Transverse colon (tissue), 4 donors: ENCODE results near the gene CDC42BPB. TPM values are rescaled to one million over a fixed set of nuclear protein-coding genes. Genes with fewer than 3 reads are reported as not detected.

Experiments used
- DNase-seq: peaks from one replicate; pipeline ENCODE4 v3.0.0-alpha.2; 2019
- H3K27ac ChIP-seq, 4 donors: fragments of 200-600 bp; sonication (generic); 2 replicates each; pipeline ENCODE4 v1.5.1; 2016 to 2018; ENCODE audit warnings: inconsistent platforms in 4 of 4
- H3K27me3 ChIP-seq: fragments of 200-600 bp; sonication (generic); 2 replicates; pipeline ENCODE4 v1.5.1; 2017; ENCODE audit warnings: inconsistent platforms
- H3K36me3 ChIP-seq, 4 donors: fragments of 200-600 bp; sonication (generic); 2 replicates each; pipeline ENCODE4 v1.5.1; 2017 to 2019; ENCODE audit warnings: inconsistent platforms in 4 of 4
- H3K4me1 ChIP-seq, 4 donors: fragments of 200-600 bp; sonication (generic); 2 replicates each; pipeline ENCODE4 v1.5.1; 2017 to 2020; ENCODE audit warnings: inconsistent platforms in 4 of 4
- H3K4me3 ChIP-seq, 4 donors: fragments of 200-600 bp; sonication (generic); 1 replicate in 1 of 4; 2 replicates in 3 of 4; pipeline versions ENCODE4 v1.5.1 to v1.6.1; 2017 to 2019; ENCODE audit warnings: inconsistent platforms in 4 of 4
- H3K9me3 ChIP-seq, 2 donors: fragments of 200-600 bp; sonication (generic); 2 replicates each; pipeline ENCODE4 v1.5.1; 2017 to 2019; ENCODE audit warnings: inconsistent platforms in 2 of 2
- EP300 ChIP-seq: sonication (generic); formaldehyde crosslinking; IDR thresholded peaks from one replicate; pipeline ENCODE4 v1.6.1; 2017; ENCODE audit warnings: antibody characterized with exemption, low read depth
- POLR2A ChIP-seq: fragments of 450-650 bp; IDR thresholded peaks from one replicate; pipeline ENCODE4 v1.6.1; 2016; ENCODE audit warnings: antibody characterized with exemption, mild to moderate bottlenecking, moderate library complexity
- POLR2AphosphoS5 ChIP-seq, 3 donors: sonication (generic); formaldehyde crosslinking; IDR thresholded peaks; one replicate each; pipeline ENCODE4 v1.6.1; 2016; ENCODE audit warnings: antibody characterized with exemption in 3 of 3
- WGBS, 2 donors: methylation state at CpG; one replicate each; pipeline ENCODE4 v1.1.5; 2018; ENCODE audit warnings: low coverage in 1 of 2; 5-methylcytosine and 5-hydroxymethylcytosine counted together
- in situ Hi-C, 4 donors: fragments of 200-750 bp; cut with MboI; loops; one replicate each; pipeline versions ENCODE4 v1.15.0 to v1.15.1; 2017; ENCODE audit warnings: low sequenced_read_pairs in 3 of 4, low pct_ligation_motif_present in 1 of 4, low pct_unique_long_range_greater_than_20kb in 1 of 4
- intact Hi-C: fragments of 100-400 bp; cut with DNase I; formaldehyde crosslinking; loops from one replicate; pipeline ENCODE4 v1.15.1; 2023; ENCODE audit warnings: low total_unique reads
- total RNA-seq, 4 donors: library from RNA; depleted of rRNA; stranded (reverse); fragments of >200 nt; gene quantifications; one replicate each; pipeline ENCODE4 v1.1.0, GENCODE V29; 2016
- TF ChIP-seq, protein P1 (sequence below), 5 experiments: fragments of 200-600 bp in 3 of 5; fragments of 450-650 bp in 2 of 5; sonication (generic) in 3 of 5; IDR thresholded peaks; 1 replicate in 2 of 5; 2 replicates in 3 of 5; pipeline ENCODE4 v1.5.1; 2016 to 2017; ENCODE audit warnings: antibody characterized with exemption in 5 of 5, inconsistent platforms in 3 of 5, mild to moderate bottlenecking in 2 of 5, moderate library complexity in 1 of 5

The CDC42BPB gene
- total RNA-seq, 4 donors from 2014 or later, result 109 to 160 (median 123) TPM

DNA sequence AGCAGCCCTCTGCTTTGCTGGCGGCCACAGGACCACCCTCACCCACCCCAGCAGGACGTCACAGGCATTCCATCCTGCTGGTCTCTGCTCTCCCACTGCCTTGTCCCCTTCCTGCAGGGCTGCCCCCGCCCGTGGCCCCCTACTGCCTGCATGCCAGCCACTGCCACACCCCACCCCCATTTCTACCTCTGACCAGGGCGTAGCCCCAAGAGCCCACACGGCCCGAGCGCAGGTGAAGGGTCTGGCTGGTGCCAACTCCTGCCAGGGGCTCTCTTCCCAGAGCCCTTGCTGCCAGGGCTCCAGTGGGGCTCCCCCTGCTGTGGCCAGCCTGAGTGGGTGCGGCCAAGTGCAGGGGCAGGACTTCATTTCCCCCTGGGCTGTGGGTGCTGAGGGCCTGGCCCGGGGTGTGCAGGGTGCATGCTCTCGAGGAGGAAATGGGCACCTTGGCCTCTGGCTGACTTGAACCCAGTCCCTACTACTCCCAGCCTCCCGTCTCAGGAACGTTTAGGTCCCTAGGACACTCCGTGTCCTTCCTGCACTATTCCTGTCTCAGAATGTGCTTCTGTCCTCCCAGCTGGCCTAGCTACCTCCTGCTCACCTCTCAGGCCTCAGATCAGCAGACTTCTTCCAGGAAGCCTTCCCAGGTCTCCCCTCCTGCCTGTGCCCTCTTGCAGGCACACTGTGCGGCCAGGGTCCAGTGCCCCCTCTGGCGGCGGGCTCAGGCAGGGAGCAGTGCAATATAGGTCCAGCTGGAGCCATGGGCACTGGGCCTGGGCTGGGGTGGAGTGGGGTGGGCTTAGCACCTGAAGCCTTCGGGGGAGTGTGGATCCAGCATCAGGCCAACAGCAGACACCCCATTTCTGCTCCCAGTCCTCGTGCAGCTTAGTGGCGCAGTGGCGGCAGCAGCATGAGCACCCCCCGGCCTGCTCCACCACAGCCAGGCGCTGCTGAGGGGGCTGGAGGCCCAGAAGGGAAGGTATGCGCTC lies 28.1 kb upstream of the CDC42BPB start:
- intact Hi-C loops (no loop called here), in situ Hi-C loops (loop anchor here in 2 of 4 donors (10.0 to 25.0 kb wide), 2 partner anchors 199 to 202 kb away; no protein-coding TSS in a partner anchor)
- TF ChIP-seq EP300, result no peak
- TF ChIP-seq, protein P1, sequence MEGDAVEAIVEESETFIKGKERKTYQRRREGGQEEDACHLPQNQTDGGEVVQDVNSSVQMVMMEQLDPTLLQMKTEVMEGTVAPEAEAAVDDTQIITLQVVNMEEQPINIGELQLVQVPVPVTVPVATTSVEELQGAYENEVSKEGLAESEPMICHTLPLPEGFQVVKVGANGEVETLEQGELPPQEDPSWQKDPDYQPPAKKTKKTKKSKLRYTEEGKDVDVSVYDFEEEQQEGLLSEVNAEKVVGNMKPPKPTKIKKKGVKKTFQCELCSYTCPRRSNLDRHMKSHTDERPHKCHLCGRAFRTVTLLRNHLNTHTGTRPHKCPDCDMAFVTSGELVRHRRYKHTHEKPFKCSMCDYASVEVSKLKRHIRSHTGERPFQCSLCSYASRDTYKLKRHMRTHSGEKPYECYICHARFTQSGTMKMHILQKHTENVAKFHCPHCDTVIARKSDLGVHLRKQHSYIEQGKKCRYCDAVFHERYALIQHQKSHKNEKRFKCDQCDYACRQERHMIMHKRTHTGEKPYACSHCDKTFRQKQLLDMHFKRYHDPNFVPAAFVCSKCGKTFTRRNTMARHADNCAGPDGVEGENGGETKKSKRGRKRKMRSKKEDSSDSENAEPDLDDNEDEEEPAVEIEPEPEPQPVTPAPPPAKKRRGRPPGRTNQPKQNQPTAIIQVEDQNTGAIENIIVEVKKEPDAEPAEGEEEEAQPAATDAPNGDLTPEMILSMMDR (IDR thresholded peaks at IDR 0.05), result no peak
- TF ChIP-seq POLR2AphosphoS5 (IDR thresholded peaks at IDR 0.05), result no peak
- TF ChIP-seq POLR2A, result no peak
- whole genome bisulfite sequencing, 2 donors, result 58% methylated on average over 19 of the region's 24 CpGs; no CpG with 5 or more reads in 1 of the 2 donors
- no peak overlapping the region for H3K27ac ChIP-seq
- H3K9me3 ChIP-seq, result no peaks in the 10 kb centered on the region
- peaks cover 0 to 7% (median 6%) of the 10 kb centered on the region in 4 donors for H3K4me1 ChIP-seq
- peaks cover 26% of the 10 kb centered on the region for H3K27me3 ChIP-seq
- H3K4me3 ChIP-seq, result no peak overlapping the region
- no peaks in the 10 kb centered on the region for H3K36me3 ChIP-seq
- DNase-seq, result no peak

DNA sequence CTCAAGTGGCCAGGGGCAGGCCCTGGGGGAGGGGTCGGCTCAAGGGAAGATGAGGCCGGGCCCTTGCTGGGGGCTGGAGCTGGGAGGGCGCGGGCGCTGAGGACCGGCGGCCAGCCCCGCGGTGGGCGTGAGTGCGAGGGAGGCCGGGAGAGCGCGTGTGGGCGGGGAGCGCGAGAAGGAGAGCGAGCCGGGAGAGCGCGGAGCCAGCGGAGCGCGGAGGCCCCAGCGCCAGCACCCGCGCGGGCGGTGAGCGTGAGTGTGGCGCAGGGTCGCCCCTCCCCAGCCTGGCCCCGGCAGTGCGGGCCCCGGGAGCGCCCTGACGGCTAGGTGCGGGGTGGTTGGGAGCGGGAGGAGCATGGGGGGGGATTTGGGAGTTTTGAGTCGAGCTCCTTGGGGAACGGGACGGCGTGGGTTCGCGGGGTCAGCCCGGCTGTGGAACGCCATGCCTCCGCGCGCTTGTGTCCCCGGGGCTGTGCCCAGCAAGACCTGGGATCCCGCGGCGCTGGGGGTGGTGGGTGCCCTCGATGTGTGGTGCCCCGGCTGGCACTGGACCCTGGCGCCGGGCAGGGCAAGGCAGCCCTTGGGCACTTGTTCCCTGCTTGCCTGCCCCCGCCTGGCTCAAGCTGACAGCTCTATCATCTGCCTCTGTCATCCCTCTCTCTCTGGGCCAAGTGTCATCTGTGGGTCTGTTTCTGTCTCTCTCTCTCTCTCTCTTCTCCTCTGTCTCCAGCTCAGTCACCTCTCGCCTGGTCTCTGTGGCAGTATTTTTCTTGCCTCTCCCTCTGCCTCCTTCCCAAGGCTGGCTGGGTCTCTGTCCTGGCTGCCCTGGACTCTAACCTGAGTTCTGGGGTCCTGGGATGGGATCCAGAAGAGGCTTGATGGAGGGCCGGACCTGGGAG lies 26.9 kb upstream of the CDC42BPB start, which contains the start of gene LBHD2:
LBHD2 (plus strand) TSS at position 190 of the 899 bp plus-strand sequence. CDS start 1,803 bp downstream, outside the sequence.
- no peak for DNase-seq
- peak within 1 kb of the TSS in 1 of 4 donors; percentile 20 for H3K4me3 ChIP-seq

DNA sequence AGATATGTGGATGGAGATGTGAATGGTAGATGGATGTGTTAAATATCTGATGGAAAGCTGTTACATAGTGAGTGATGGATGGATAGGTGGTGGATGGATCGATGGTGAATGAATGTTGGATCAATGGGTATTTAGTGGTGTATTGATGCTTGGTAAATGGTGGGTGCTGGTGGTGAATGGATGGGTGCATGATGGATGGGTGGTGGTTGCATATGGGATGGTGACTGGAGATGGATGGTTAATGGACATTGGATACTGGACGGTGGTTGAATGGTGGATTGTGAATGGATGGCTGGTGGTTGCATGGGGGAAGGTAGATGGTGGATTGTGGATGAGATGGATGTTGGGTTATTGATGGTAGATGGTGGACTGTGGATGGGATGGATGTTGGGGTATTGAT lies 24.6 kb upstream of the CDC42BPB start:
- Histone ChIP-seq H3K27ac (no peak overlapping the region), H3K27me3 (peaks cover 26% of the 10 kb centered on the region), H3K36me3 (no peaks in the 10 kb centered on the region), H3K4me3 (no peak overlapping the region), H3K9me3 (no peaks in the 10 kb centered on the region), H3K4me1 (peaks cover 0 to 7% (median 6%) of the 10 kb centered on the region in 4 donors)
- WGBS, 2 donors, result 92 to 95% methylated on average over 2 of the region's 2 CpGs
- intact Hi-C loops, result loop anchor here (1.0 kb wide), 1 partner anchor 27 kb away; no protein-coding TSS in a partner anchor
- no peak for DNase-seq
- TF ChIP-seq POLR2A (no peak), EP300 (no peak), POLR2AphosphoS5 (IDR thresholded peaks at IDR 0.05) (no peak)
- TF ChIP-seq, protein P1 (IDR thresholded peaks at IDR 0.05), result no peak
- in situ Hi-C loops, result loop anchor here in 2 of 4 donors (10.0 to 25.0 kb wide), 2 partner anchors 203 to 205 kb away; no protein-coding TSS in a partner anchor

More for the DNA sequence above, 26.9 kb upstream of the CDC42BPB start, which contains the start of gene LBHD2:
- Histone ChIP-seq H3K9me3 (no peaks in the 10 kb centered on the region), H3K27ac (no peak within 1 kb of the TSS), H3K4me1 (peaks cover 0 to 7% (median 6%) of the 10 kb centered on the region in 4 donors), H3K36me3 (no peaks in the 10 kb centered on the region), H3K27me3 (peaks cover 26% of the 10 kb centered on the region)
- 21 to 45% methylated on average over 2 to 38 of the region's 61 CpGs for WGBS, 2 donors
- TF ChIP-seq POLR2A, result no peak
- TF ChIP-seq, protein P1 (IDR thresholded peaks at IDR 0.05), result no peak
- TF ChIP-seq EP300, result no peak
- no peak for TF ChIP-seq POLR2AphosphoS5 (IDR thresholded peaks at IDR 0.05)
- in situ Hi-C loops, result loop anchor here in 2 of 4 donors (10.0 to 25.0 kb wide), 2 partner anchors 201 to 203 kb away; no protein-coding TSS in a partner anchor
- intact Hi-C loops, result no loop called here
